Measurements from ENCODE around the gene BMP8B.
"Not testable (repeated sequence)": the region's sequence is repeated elsewhere in the genome, so short reads cannot be mapped to it uniquely, and the experiment has no call there.

DNA sequence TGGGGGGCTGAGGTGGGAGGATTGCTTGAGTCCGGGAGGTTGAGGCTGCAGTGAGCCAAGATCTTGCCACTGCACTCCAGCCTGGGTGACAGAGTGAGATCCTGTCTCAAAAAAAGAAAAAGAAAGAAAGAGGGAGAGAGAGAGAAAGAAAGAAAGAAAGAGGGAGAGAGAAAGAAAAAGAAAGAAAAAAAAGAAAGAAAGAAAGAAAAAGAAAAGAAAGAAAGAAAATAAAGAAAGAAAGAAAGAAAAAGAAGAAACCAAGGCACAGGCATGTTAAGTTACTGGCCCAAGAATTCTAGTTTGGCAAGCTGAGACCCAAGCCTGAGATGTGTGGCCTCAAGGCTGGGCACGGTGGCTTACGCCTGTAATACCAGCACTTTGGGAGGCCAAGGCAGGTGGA lies 34.8 kb upstream of the BMP8B start:
- TF ChIP-seq, protein P1, sequence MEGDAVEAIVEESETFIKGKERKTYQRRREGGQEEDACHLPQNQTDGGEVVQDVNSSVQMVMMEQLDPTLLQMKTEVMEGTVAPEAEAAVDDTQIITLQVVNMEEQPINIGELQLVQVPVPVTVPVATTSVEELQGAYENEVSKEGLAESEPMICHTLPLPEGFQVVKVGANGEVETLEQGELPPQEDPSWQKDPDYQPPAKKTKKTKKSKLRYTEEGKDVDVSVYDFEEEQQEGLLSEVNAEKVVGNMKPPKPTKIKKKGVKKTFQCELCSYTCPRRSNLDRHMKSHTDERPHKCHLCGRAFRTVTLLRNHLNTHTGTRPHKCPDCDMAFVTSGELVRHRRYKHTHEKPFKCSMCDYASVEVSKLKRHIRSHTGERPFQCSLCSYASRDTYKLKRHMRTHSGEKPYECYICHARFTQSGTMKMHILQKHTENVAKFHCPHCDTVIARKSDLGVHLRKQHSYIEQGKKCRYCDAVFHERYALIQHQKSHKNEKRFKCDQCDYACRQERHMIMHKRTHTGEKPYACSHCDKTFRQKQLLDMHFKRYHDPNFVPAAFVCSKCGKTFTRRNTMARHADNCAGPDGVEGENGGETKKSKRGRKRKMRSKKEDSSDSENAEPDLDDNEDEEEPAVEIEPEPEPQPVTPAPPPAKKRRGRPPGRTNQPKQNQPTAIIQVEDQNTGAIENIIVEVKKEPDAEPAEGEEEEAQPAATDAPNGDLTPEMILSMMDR (IDR thresholded peaks at IDR 0.05): not testable (repeated sequence)
- TF ChIP-seq POLR2A (IDR thresholded peaks at IDR 0.05): not testable (repeated sequence)
